GM19468 (cell line): ENCODE measurements around the gene DRD3.
A peak's percentile ranks its signal among the peaks of the same experiment; 100 is the strongest.

Experiments used
- ATAC-seq: cut with Tn5 transposase; IDR thresholded peaks from one replicate; pipeline ENCODE4 v1.9.1; 2021; ENCODE audit warnings: mild to moderate bottlenecking, moderate library complexity, moderate number of reproducible peaks; ENCODE audit not compliant: unreplicated experiment; ENCODE audit errors: extremely low read depth

The DRD3 gene

DNA sequence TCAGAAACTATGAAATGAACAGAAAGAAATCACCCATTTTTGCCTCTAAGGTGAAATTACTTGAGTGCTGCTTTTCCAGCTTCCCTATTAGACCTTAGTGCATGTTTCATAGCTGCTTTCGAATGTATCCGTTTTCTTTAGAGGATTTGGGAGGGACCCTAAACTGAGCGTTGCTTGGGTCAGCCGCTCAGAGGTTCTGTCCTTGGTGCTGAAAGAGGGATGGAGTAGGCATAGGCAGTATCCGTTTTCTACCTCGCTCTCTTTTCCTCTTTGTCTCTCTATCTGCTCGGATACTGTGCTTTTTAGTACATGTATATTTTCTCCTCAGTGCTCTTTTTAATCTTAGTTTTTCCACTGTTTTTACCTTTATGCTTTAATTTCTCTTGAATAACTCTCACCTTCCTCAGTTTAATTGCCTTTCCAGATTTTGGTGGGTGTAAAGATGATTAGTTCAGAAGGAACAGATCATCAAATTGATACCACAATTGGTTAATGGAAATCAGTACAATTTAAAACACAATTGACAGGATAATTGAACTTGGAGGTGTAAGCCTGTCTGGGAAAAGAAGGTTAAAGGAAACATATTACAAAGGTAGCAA lies at the start of gene DRD3:
DRD3 (minus strand) TSS at position 283 of the 599 bp plus-strand sequence. CDS start 7,060 bp downstream, outside the sequence.
- no peak for ATAC-seq

DNA sequence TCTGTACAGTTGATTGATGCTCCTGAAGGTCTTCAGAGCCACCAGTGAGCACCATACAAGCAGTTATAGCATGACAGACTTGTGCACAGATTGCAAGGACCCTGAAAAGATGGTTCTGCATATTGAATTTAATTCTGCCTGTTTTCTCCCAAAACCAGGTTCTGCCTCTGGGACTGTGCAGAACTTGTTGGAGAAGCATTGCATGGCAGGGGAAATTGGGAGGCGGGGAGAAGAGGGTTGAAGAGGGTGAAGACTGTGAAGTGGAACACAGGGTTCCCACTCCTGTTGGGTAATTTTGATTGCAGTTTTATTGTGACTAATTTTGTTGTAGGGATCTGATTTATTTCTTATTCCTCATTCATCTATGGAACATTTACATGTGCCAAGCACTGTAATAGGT lies 48.2 kb upstream of the DRD3 start:
- no peak for ATAC-seq

DNA sequence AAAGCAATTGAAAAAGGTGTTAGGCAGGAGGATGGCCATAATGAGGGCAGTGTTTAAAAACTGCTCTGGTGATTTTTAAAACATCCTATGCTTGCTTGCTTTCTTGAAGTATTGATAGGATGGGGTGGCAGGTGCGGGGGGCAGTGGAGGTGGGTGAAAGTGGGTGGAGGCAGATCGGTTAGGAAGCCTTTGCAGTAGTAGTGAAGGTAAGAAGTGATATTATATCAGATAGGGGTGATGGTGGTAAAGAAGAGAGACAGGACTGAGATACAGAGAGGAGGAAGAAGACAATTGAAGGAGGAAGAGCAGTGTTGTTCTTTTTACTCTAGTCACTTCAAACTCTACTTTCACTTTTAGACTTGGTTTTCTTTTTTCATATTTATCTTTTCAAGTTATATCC lies 47.5 kb upstream of the DRD3 start:
- no peak for ATAC-seq

DNA sequence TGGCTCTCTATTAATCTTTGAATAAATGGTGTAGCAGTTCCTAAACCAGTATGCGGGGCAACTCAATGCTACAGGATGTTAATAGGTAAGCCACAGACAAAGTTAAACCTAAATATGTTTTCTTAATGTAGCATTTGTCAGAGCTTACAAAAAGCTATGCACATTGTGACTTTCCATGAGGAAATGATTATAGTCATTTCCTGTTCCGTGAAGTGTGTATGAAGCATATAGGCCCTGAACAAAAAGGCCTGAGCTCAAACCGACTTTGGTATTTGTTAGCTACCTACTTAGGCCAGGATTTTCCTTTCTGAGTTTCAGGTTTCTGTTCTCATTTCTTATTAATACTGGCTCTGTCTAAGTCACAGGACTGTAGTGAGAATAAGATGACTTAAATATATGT lies 44.3 kb upstream of the DRD3 start:
- ATAC-seq, result peak; percentile 77

DNA sequence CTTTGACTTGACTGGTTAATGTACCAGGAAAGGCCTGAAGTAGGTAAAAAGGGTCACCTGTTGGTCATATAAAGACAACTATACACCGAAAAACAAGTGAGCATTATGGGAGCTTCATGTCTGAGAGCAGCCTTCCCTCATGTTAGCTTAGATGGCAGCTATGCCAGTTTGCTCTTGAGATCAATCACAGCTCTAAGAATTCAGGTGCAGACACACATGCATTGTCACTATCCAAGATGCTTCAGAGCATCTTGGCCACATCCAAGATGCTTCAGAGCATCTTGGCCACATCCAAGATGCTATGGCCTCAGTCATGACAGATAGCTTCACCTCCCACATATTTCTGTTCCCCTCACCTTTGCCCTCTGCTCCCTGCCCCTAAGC lies 43.0 kb upstream of the DRD3 start:
- no peak for ATAC-seq

DNA sequence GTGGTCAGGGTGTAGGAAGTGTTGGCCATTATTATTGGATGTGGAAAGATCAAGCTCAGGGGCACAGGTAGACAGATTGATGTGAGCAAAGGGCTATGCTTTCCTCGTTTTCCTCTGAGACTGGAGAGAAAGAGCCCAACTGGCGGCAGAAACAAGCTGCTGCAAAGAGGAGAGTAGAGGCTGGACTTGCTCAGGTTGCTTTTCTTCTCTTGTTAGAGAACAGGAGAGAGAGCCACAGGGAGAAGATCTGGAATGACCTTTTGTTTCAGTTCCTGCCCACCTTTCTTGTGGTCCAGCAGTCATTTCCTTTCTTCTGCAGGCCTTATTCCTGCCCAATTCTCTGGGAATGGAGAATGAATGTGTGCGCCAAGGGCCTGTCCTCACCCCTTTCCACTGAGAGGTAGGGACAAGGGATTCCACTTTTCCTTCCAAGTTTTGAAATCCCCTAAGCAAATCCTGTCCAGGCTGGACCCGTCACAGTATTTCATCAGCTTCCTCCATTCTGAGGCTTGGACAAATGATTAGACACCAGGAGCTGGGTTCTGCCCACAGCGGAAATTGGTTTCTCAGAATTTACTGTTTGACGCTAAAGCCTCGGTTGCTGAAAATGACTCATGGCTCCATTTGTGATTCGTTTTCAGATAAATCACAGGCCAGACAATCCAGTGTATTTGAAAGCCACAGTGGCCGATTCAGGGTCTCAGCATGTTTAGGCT lies 42.5 kb upstream of the DRD3 start:
- no peak for ATAC-seq

DNA sequence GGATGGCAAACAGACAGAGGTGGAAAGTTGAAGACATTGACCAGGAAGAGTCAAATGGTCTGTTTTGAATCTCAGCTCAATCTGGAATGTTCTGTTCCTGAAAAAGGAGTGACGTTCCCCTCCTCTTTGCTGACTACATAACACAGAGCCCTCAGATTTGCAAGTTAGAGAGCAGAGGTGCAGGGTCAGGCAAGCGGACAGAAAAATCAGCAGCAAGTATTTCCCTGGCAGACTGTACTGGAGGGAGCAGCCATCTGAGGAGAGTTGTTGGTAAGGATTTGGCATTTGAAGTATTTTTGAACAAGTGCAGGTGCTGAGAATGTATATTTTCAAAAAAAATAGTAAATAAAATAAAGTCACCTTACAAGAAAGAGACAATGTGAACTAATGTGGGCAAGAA lies 40.9 kb upstream of the DRD3 start:
- no peak for ATAC-seq

DNA sequence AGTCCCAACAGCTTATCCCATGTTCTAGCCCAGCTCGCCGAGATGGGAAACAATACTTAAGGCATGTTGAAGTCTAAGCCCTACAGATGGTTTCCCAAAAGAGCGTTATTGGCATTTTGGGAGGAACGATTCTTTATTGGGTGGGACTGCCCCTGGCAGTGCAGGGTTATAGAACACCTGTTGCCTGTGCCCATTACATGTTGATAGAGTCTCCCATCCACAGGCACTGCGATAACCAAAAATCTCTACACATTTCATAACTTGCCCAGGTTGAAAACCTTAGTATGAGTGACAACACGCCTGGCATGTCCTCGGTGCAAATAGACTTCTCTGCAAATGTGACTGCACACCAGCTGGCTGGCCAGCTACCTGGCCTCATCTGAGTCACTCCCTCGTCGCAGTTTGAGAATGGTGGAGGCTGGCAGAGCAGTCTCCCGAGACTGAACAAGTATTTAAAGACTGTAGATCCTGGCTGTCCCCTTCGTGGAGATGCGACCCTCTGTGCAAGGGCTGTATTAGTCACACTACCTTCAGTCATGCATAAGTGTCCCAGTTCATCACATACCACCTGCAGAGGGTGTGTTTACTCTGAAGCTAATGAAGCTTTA lies 39.8 kb upstream of the DRD3 start:
- ATAC-seq, result no peak

DNA sequence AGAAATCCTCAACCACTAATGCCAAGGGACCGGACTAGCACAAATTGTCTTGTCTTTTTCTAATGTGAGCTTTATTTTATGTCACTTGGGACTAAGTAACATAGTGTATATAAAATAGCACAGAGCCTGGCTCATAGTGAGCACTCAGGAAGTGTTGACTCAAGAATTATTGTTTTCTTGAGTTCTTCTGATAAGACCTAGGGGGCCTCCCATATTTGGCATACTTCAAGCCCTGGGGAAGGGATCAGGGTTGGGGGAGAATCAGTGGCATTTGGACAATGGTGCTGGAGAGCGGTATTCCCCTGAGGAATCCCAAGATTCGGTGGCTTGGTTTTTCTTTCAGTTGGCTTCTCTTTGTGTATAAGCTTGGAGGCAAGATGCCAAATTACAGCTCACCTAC lies 39.2 kb upstream of the DRD3 start:
- ATAC-seq, result no peak

DNA sequence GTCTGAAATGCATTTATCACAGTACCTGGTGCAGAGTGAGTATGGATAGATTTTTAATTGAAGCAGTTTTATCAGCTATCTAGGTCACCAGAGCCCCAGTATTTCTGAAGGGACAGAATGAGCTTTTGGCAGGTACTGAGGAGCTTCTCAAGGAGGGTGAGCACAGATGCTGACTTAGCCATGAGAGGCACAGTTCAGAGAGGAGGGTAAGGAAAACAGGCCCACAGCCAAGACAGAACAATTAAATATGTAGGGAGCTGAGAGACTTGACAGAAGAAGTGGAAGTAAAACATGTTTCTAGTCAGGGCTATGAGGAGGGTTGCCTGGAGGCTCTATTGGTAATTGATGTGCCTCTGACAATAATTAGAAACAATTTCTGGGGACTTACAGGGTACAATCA lies 38.4 kb upstream of the DRD3 start:
- no peak for ATAC-seq

DNA sequence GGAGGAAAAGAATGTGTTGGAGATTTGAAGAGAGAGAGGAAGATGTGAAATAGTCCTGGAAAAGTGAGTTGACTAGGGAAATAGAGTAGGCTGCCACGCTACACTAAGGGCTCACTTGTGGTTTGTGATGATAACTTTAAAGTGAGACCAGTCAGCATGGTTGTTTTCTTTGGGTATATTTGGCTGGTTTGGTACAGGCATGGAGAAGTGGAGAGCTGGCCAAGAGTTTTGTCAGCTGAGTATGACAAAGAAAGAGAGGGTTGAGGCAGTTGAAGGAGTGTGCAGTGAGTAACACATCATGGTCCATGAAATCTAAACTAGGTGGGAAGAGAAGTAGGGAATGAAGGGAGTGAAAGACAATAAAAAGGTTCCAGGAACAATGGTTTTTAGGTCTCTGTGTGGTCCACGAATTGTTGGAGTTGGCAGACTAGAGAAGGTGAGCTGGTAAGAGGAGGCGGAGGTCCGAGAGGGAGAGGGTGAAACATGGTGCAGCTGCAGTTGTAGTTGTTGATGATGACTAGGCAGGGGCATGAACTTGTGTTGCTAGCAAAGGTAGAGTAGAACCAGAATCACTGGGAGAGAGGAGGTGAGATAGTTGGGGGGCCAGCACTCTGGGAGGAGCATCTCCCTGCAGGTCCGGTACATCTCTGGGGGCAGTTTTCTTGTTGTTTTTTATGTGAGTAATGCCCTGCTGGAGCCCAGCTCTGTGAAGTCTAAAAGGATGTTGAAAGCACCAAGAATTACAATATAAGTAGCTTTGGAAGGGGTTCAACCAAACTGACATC lies 37.5 kb upstream of the DRD3 start:
- ATAC-seq, result no peak

DNA sequence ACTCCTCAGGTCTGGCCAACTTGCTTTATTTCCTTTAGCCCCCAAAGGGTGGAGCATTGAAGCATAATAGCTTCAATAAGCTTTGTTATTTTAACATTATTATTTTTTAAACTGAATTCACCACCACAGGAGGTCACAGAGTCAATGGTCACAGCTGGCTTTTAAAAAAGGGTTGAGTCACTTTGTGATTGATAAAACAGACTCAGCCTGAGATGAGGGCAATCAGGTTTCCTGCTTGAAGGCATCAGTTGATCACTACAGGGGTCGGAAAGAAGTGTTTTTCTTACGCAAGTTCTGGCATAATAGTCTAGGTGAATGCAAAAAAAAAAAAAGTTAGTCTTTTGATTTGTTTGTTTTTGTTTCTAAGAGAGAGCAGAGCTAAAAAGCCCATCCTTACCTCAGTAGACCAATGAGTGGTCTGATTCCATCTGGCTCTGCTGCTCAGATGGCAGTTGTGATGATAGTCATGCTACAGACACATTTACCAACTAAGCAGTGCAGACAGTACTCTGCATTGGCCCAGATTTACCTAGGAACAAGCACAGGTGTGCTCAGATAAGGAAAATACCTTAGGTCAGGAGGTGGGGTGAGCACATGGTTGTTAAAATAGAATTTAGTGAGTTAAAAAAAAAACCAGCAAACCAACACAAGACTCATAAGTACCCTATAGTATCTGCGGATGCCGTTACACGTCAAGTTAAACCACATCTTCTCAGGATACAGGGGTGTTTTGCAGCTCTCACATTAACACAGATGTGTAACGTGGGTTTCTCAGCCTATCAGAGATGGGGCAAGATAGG lies 35.9 kb upstream of the DRD3 start:
- no peak for ATAC-seq

DNA sequence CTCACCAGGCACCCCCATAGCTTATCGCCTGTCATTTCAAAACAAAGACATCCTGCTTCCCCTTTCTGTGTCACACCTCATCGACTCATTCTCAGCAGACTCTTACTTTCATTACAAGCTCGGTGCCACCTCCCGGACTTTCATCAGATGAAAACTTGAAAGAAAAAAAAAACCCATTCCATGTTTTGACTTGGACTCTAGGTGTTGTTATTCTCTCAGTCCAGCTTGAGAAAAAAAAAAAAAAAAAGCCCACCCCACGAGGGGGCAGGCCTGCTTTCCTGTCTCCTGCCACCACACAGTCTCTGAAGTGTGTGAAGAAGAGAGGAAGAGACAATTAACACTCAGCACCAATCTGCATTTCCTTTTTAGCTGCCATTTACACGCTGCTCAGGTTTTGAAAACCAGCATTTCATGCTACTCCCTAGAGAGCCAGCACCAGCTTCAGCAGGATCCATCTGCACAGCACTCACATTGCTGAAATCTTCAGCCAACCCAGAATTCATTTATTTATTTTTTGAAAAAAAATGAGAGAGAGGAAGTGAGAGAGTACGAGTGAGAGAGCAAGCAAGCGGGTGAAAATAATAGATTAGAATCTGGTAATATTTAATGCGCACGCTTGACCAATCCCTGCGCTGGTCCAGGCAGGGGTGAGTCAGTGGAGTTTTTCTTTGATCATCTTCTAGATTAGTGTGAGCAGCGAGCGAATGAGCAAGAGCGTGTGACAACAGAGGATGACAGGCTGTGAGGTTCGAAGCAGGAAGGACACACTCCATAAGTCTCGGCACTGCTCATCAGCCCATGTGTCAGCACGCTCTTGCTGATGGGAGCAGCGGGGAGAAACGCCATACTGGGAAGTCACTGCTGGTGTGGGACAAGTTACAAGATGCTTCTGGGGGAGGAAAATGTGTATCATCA lies 35.0 kb upstream of the DRD3 start:
- ATAC-seq, result peak; percentile 68

DNA sequence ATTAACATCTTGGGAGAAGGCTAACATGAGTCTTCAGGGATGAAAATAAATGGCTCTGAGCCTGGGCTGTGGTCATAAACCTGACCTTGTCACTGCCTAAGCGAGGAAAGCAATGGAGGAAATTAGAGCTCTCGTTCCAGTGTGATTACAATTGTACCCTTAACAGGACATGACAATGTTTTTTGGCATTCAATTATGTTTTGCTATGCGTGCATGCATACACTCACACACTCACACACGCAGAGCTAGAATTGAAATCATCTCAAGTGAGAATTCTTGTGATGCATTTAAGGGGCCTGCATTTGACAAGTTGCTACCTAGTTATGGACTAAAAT lies 34.4 kb upstream of the DRD3 start:
- no peak for ATAC-seq

DNA sequence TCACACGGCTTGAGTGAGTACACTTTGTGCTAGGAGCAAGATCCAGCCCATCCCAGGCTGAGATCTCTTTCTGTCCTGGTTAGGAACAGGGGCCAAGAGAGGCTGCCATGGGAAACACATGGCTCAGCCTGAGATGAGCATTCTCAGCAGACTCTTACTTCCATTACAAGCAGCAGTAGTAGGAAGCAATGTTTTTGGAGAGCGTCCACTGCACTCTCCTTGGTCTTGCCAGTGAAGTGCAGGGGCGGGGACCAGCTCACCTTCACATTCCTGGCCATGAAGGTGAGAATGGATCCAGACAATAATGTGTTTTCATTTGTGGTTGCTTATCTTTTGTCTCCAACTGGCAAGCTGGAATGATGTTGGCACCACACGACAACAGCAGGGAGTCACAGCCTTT lies 33.8 kb upstream of the DRD3 start:
- ATAC-seq, result no peak

DNA sequence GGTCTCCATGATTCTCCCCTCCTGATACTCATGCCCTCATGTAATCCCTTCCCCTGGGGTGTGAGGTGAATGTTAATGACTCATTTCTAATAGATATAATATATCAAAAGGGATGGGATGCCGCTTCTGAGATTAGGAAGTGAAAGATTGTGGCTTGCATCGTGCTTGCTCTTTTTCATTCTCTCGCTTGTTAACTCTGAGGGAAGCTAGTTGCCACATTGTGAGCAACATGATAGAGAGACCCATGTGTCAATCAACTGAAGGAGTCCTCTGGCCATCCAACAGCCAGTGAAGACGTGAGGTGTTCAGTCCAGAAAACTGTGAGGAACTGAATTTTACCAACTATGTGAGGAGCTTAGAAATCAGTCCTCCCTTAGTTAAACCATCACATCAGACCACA lies 28.9 kb upstream of the DRD3 start:
- peak; percentile 75 for ATAC-seq

DNA sequence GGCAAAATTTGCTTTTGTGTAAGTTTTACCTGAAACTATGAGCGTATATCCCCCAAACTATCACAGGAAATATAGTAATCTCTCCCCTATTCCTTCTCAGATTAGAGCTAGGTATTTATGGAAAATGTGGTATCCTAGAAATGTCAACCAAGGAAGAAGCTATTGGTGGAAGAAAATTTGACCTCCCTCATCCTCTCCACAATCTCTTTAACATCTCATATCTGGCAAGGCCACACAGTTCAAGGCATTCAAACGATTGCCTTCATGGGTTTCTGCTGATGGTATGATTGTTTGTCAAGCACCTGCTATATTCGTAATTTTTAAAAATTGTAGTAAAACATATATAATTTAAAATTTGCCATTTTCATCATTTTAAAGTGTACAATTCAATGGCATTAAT lies 27.5 kb upstream of the DRD3 start:
- ATAC-seq, result no peak

DNA sequence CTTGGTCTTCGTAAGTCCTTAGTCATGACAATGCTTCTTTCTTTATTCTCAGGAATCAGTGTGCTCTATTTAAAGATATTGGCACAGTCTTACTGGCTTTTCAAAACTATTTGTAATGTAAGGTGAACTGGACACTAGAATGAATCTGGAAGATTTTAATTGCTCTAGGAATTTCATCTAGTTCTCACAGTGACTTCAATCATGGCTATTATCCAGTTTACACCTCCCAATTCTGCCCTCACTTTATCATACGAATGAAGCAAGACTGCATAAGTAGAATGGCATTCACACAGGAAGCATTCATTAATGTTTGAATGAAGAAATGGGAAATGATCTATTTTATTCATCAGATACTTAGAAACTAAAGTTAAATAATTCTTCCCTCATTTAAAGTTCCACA lies 26.7 kb upstream of the DRD3 start:
- ATAC-seq, result no peak

DNA sequence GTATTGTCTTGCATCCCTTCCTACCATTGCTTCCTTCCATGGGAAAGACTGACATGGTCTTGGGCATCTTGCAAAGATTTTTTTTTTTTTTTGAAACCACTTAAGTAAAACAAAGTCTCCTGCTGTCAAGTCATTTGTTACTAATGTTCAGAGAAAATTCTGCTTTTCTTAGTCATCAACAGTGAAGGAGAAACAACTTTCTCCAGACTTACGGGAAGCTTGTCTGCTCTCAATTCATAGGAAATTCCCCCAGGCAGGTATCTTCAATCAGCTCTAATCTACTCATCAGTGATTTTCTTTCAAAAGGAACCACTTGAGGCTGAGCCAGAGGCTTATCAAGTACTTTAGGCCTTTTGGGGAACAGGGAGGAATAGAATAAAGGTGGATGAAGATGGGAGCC lies 15.9 kb upstream of the DRD3 start:
- ATAC-seq, result no peak
